GM12878 (cell line): ENCODE measurements around the gene CYTH3. TPM values are rescaled to one million over a fixed set of nuclear protein-coding genes. Genes with fewer than 3 reads are reported as not detected.

ENCODE experiments used
- ATAC-seq: fragments of 200-7000 bp; cut with Tn5 transposase; 3 replicates; pipeline ENCODE4 v1.9.1; 2020; ENCODE audit warnings: mild to moderate bottlenecking, moderate library complexity
- BruUV-seq: library from RNA; stranded (reverse); fragments of 400-500 nt; replicated peaks from 2 replicates; lab custom pipeline; 2021; lab: Mats Ljungman, UMichigan
- CTCF ChIA-PET: fragments of 300-600 bp; sonication (Branson Sonifier 250); formaldehyde crosslinking; extraction: SDS; loops from one replicate; lab custom pipeline; 2021; ENCODE audit warnings: inconsistent platforms; lab: Yijun Ruan, JAX
- POLR2A ChIA-PET: fragments of 350-600 bp; formaldehyde crosslinking; extraction: SDS; loops from one replicate; lab custom pipeline; 2021; ENCODE audit warnings: inconsistent platforms; lab: Charles Lee
- RAD21 ChIA-PET: fragments of 300-600 bp; sonication (Branson Sonifier 250); formaldehyde crosslinking; loops from one replicate; lab custom pipeline; 2023; ENCODE audit warnings: antibody characterized with exemption; ENCODE audit not compliant: unreplicated experiment; lab: Charles Lee
- SMC1A ChIA-PET: fragments of 300-600 bp; sonication (Branson Sonifier 250); formaldehyde crosslinking; loops from one replicate; lab custom pipeline; 2023; ENCODE audit not compliant: unreplicated experiment, uncharacterized antibody; lab: Charles Lee
- DNase-seq: peaks from one replicate; pipeline ENCODE4 v3.0.0-alpha.2; 2011; ENCODE audit warnings: low read depth, low spot score
- FAIRE-seq: peaks from 3 replicates; lab custom pipeline; 2011; peaks lifted over from hg19 to GRCh38; lab: Jason Lieb, UNC
- H2AFZ ChIP-seq: 2 replicates; pipeline ENCODE4 v1.6.0; 2011; ENCODE audit warnings: low read depth, low read length, control low read depth; ENCODE audit not compliant: control insufficient read depth
- H3K27ac ChIP-seq: 2 replicates; pipeline ENCODE4 v1.5.1; 2011; ENCODE audit warnings: control low read depth; ENCODE audit not compliant: control insufficient read depth, insufficient read depth
- H3K27me3 ChIP-seq, 2 experiments: replicated peaks in 1 of 2; 2 replicates each; pipeline versions ENCODE4 v1.6.0 to v1.6.1; 2011; ENCODE audit warnings: low read length in 1 of 2; ENCODE audit not compliant: control insufficient read depth in 2 of 2, insufficient read depth in 2 of 2
- H3K36me3 ChIP-seq, 2 experiments: 2 replicates each; pipeline ENCODE4 v1.5.1; 2011; ENCODE audit warnings: low read length in 1 of 2; ENCODE audit not compliant: control insufficient read depth in 2 of 2, insufficient read depth in 2 of 2
- H3K4me1 ChIP-seq: 2 replicates; pipeline ENCODE4 v1.6.1; 2011; ENCODE audit warnings: mild to moderate bottlenecking, low read length, moderate library complexity, mixed read lengths; ENCODE audit not compliant: control insufficient read depth, insufficient read depth
- H3K4me2 ChIP-seq: 2 replicates; pipeline ENCODE4 v1.6.0; 2011; ENCODE audit warnings: control low read depth; ENCODE audit not compliant: control insufficient read depth, insufficient read depth
- H3K4me3 ChIP-seq: fragments of 200-600 bp; sonication (generic); 2 replicates; pipeline ENCODE4 v1.5.1; 2016
- H3K79me2 ChIP-seq: 2 replicates; pipeline ENCODE4 v1.6.0; 2011; ENCODE audit warnings: low read length; ENCODE audit not compliant: control insufficient read depth, insufficient read depth
- H3K9ac ChIP-seq: 2 replicates; pipeline ENCODE4 v1.8.0; 2011; ENCODE audit warnings: low read length, control low read depth, mixed read lengths; ENCODE audit not compliant: control insufficient read depth, insufficient read depth
- H3K9me3 ChIP-seq: replicated peaks from 3 replicates; pipeline ENCODE4 v1.5.1; 2011; ENCODE audit warnings: mild to moderate bottlenecking, low read length; ENCODE audit not compliant: control insufficient read depth, insufficient read depth
- H4K20me1 ChIP-seq: 2 replicates; pipeline ENCODE4 v1.6.0; 2011; ENCODE audit not compliant: control insufficient read depth, insufficient read depth
- BACH1 ChIP-seq: fragments of 450-650 bp; IDR thresholded peaks from 2 replicates; pipeline ENCODE4 v1.6.1; 2017; ENCODE audit warnings: mild to moderate bottlenecking, borderline replicate concordance
- BRCA1 ChIP-seq: IDR thresholded peaks from 2 replicates; pipeline ENCODE4 v1.6.1; 2011; ENCODE audit warnings: low read depth, low read length, improper control_type of control experiment
- E2F4 ChIP-seq: IDR thresholded peaks from 2 replicates; pipeline ENCODE4 v1.6.1; 2012; ENCODE audit warnings: low read depth, low read length, improper control_type of control experiment
- EZH2 ChIP-seq: IDR thresholded peaks from 2 replicates; pipeline ENCODE4 v1.6.1; 2012; ENCODE audit warnings: low read depth, mild to moderate bottlenecking, control low read depth, inconsistent platforms, low read length, borderline replicate concordance; ENCODE audit not compliant: control insufficient read depth
- GABPA ChIP-seq: IDR thresholded peaks from 2 replicates; pipeline ENCODE4 v1.6.1; 2014; ENCODE audit warnings: antibody characterized with exemption, low read depth, mild to moderate bottlenecking, inconsistent platforms
- MYB ChIP-seq: fragments of 150-350 bp; IDR thresholded peaks from 2 replicates; pipeline ENCODE4 v1.6.1; 2014; ENCODE audit warnings: mild to moderate bottlenecking, low read depth, low read length, borderline replicate concordance
- NFIC ChIP-seq: IDR thresholded peaks from 2 replicates; pipeline ENCODE4 v1.6.1; 2012; ENCODE audit warnings: low read depth, mild to moderate bottlenecking, inconsistent platforms, low read length, moderate library complexity
- NR2C2 ChIP-seq: IDR thresholded peaks from 2 replicates; pipeline ENCODE4 v1.6.1; 2011; ENCODE audit warnings: borderline replicate concordance, low read depth; ENCODE audit not compliant: control insufficient read depth, insufficient read length
- SKIL ChIP-seq: fragments of 450-650 bp; IDR thresholded peaks from 2 replicates; pipeline ENCODE4 v1.6.1; 2017; ENCODE audit warnings: mild to moderate bottlenecking, low read depth, inconsistent platforms; ENCODE audit not compliant: poor library complexity, severe bottlenecking
- SREBF1 ChIP-seq: IDR thresholded peaks from 2 replicates; pipeline ENCODE4 v1.6.1; 2012; ENCODE audit warnings: mild to moderate bottlenecking, low read length
- SRF ChIP-seq, 2 experiments: IDR thresholded peaks; 2 replicates each; pipeline ENCODE4 v1.6.1; 2011; ENCODE audit warnings: low read depth in 2 of 2, low read length in 2 of 2, mild to moderate bottlenecking in 1 of 2, moderate library complexity in 1 of 2
- STAT3 ChIP-seq: IDR thresholded peaks from 2 replicates; pipeline ENCODE4 v1.6.1; 2011; ENCODE audit warnings: low read depth, low read length, improper control_type of control experiment
- TARDBP ChIP-seq: IDR thresholded peaks from 2 replicates; pipeline ENCODE4 v1.6.1; 2016; ENCODE audit warnings: borderline replicate concordance
- YBX1 ChIP-seq: fragments of 450-650 bp; IDR thresholded peaks from 2 replicates; pipeline ENCODE4 v1.6.1; 2016; ENCODE audit warnings: antibody characterized with exemption
- ZNF217 ChIP-seq: fragments of 450-650 bp; IDR thresholded peaks from 2 replicates; pipeline ENCODE4 v1.6.1; 2017; ENCODE audit warnings: antibody characterized with exemption, mild to moderate bottlenecking
- ZNF274 ChIP-seq: IDR thresholded peaks from one replicate; pipeline ENCODE4 v1.8.0; 2011; ENCODE audit not compliant: insufficient read length, insufficient read depth
- WGBS: methylation state at CpG from one replicate; pipeline ENCODE4 v1.1.6; 2016; ENCODE audit warnings: low lambda C conversion rate; ENCODE audit not compliant: insufficient replicate concordance, insufficient coverage; ENCODE audit errors: missing lambda C conversion rate; 5-methylcytosine and 5-hydroxymethylcytosine counted together
- in situ Hi-C: fragments of 300-500 bp; cut with MboI; formaldehyde crosslinking; loops from 9 replicates; pipeline ENCODE4 v1.14.3; 2018; ENCODE audit warnings: mixed read lengths
- intact Hi-C: fragments of 100-400 bp; cut with micrococcal nuclease; formaldehyde crosslinking; loops from one replicate; pipeline ENCODE4 v1.14.2; 2022; ENCODE audit not compliant: unreplicated experiment
- polyA plus RNA-seq, 11 experiments: library from polyadenylated mRNA; depleted of rRNA in 4 of 11; unstranded in 6 of 11; stranded (reverse) in 5 of 11; fragments of >200 nt; fragmentation: Nextera tagmentation in 4 of 11; fragmentation: Illumina TruSeq in 1 of 11; extraction: Ambion mirVana in 4 of 11; extraction: Trizol in 1 of 11; gene quantifications; 1 replicate in 1 of 11; 2 replicates in 10 of 11; pipeline versions ENCODE4 v1.2.1 to v1.2.3, GENCODE V29; 2011 to 2016; ENCODE audit warnings: inconsistent platforms in 2 of 11, missing spikeins in 2 of 11, low read depth in 1 of 11
- total RNA-seq, 4 experiments: library from RNA; depleted of rRNA in 3 of 4; stranded (reverse); fragments of >200 nt in 3 of 4; fragmentation: Illumina TruSeq in 1 of 4; extraction: Trizol in 1 of 4; gene quantifications; 2 replicates each; pipeline versions ENCODE4 v1.2.1 to v1.2.3, GENCODE V29; 2013 to 2021
- TF ChIP-seq, protein P1 (sequence below): IDR thresholded peaks from 2 replicates; pipeline ENCODE4 v1.6.1; 2012; ENCODE audit warnings: improper control_type of control experiment, low read depth, low read length; ENCODE audit not compliant: insufficient replicate concordance

CYTH3 gene
- total and polyA plus RNA-seq, 10 of the 15 experiments (the other 5 are each of a cell fraction or from before 2014, with no cell fraction given): 0.45 to 28.2 (median 15.7) TPM

DNA sequence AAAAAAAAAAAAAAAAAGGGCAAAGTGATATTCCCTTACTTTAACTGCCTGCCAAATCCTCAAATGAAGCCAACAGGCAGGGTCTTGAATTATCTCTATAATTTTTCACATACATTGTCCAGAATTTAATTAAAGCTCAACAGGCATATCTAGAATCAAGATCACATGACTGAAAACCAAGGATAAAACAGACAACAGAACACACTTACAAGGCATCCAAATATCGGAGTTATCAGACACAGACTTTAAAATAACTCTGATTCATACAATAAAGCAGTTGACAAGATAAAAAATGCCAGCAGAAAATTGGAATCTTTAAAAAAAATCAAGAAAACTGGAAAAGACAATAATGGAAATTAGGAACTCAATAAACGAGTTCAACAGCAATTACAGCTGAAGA lies 10.7 kb downstream of the CYTH3 start:
- in situ Hi-C loops (loop anchor here (25.0 kb wide), 1 partner anchor 1876 kb away; no protein-coding TSS in a partner anchor), intact Hi-C loops (no loop called here)
- ChIA-PET RAD21 (interaction anchor here (0.7 to 7.6 kb wide), 6 partner anchors 8 to 62 kb away, joined by 3 to 84 read pairs (median 5); no protein-coding TSS in a partner anchor), CTCF (interaction anchor here (1.2 to 7.7 kb wide), 3 partner anchors 8 to 12 kb away, joined by 3 to 82 read pairs (median 17); no protein-coding TSS in a partner anchor), POLR2A (interaction anchor here (0.6 to 2.0 kb wide), 7 partner anchors 7 to 47 kb away, joined by 3 to 16 read pairs (median 4); no protein-coding TSS in a partner anchor), SMC1A (interaction anchor here (0.8 to 10.4 kb wide), 9 partner anchors 7 to 62 kb away, joined by 3 to 141 read pairs (median 4); no protein-coding TSS in a partner anchor)
- no TSS peak for BruUV-seq
- Histone ChIP-seq H3K27me3 (no peaks in the 10 kb centered on the region), H3K36me3 (no peaks in the 10 kb centered on the region), H3K9me3 (no peaks in the 10 kb centered on the region; the same call in 2 of the 3 replicates), H3K4me1 (peaks cover 14% of the 10 kb centered on the region), H3K27ac (no peak overlapping the region), H4K20me1 (no peaks in the 10 kb centered on the region), H3K9ac (no peak overlapping the region), H3K4me2 (no peak overlapping the region), H2AFZ (no peak overlapping the region), H3K4me3 (no peak overlapping the region), H3K79me2 (peaks cover 57% of the 10 kb centered on the region)
- no peak for FAIRE-seq
- 92% methylated on average over 2 of the region's 2 CpGs for WGBS
- ATAC-seq: no peak
- DNase-seq: no peak
- TF ChIP-seq ZNF274: no peak
- no peak for TF ChIP-seq SRF (IDR thresholded peaks at IDR 0.05; ENCODE audit: low read depth in 2 of 2, low read length in 2 of 2)
- no peak for TF ChIP-seq SREBF1
- TF ChIP-seq BRCA1: no peak
- TF ChIP-seq ZNF217: no peak
- TF ChIP-seq NR2C2: no peak
- no peak for TF ChIP-seq E2F4
- TF ChIP-seq TARDBP: no peak
- no peak for TF ChIP-seq EZH2
- TF ChIP-seq MYB: no peak
- no peak for TF ChIP-seq SKIL
- no peak for TF ChIP-seq GABPA
- no peak for TF ChIP-seq STAT3
- TF ChIP-seq, protein P1, sequence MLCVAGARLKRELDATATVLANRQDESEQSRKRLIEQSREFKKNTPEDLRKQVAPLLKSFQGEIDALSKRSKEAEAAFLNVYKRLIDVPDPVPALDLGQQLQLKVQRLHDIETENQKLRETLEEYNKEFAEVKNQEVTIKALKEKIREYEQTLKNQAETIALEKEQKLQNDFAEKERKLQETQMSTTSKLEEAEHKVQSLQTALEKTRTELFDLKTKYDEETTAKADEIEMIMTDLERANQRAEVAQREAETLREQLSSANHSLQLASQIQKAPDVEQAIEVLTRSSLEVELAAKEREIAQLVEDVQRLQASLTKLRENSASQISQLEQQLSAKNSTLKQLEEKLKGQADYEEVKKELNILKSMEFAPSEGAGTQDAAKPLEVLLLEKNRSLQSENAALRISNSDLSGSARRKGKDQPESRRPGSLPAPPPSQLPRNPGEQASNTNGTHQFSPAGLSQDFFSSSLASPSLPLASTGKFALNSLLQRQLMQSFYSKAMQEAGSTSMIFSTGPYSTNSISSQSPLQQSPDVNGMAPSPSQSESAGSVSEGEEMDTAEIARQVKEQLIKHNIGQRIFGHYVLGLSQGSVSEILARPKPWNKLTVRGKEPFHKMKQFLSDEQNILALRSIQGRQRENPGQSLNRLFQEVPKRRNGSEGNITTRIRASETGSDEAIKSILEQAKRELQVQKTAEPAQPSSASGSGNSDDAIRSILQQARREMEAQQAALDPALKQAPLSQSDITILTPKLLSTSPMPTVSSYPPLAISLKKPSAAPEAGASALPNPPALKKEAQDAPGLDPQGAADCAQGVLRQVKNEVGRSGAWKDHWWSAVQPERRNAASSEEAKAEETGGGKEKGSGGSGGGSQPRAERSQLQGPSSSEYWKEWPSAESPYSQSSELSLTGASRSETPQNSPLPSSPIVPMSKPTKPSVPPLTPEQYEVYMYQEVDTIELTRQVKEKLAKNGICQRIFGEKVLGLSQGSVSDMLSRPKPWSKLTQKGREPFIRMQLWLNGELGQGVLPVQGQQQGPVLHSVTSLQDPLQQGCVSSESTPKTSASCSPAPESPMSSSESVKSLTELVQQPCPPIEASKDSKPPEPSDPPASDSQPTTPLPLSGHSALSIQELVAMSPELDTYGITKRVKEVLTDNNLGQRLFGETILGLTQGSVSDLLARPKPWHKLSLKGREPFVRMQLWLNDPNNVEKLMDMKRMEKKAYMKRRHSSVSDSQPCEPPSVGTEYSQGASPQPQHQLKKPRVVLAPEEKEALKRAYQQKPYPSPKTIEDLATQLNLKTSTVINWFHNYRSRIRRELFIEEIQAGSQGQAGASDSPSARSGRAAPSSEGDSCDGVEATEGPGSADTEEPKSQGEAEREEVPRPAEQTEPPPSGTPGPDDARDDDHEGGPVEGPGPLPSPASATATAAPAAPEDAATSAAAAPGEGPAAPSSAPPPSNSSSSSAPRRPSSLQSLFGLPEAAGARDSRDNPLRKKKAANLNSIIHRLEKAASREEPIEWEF: no peak
- TF ChIP-seq NFIC: no peak
- no peak for TF ChIP-seq YBX1
- no peak for TF ChIP-seq BACH1
